ENCODE measurements around the gene NSUN4.
A peak's percentile ranks its signal among the peaks of the same experiment; 100 is the strongest.
"Not testable (repeated sequence)": the region's sequence is repeated elsewhere in the genome, so short reads cannot be mapped to it uniquely, and the experiment has no call there.

NSUN4 gene

DNA sequence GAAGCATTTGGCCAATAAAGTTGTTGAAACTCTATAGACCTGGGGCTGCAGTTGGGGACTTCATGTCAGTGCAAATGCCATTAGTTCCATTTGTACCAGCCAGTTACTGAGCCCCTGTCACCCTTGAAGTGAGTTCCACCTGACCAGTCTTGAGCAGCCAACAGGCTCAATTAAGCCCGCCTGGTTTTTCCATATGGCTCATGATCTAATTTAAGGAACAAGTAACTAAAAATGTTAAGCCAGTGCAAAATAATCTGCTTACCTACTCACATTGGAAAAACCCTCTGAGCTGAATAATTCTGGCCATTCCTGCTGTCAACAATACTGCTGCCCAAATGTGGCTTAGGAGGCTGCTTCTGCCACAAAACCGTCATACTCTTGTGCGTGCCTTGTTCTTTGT, 21.6 kb downstream of the NSUN4 start:
- peaks cover 26 to 61% (median 45%) of the 10 kb centered on the region in 5 donors for H3K36me3 ChIP-seq (ENCODE audit: control insufficient read depth in 5 of 5, insufficient read depth in 5 of 5, low read length in 5 of 5)
- H3K27me3 ChIP-seq (ENCODE audit: control insufficient read depth in 5 of 5, insufficient read depth in 4 of 5, low read length in 5 of 5): no peaks in the 10 kb centered on the region
- no peaks in the 10 kb centered on the region for H3K4me1 ChIP-seq (ENCODE audit: control insufficient read depth in 5 of 5, insufficient read depth in 5 of 5, low read length in 5 of 5)
- H3K4me3 ChIP-seq (ENCODE audit: low read depth in 1 of 5, low read length in 5 of 5): no peak overlapping the region
- H3K9ac ChIP-seq (ENCODE audit: low read length in 5 of 5): peak overlapping the region in 1 of 5 donors; percentile 32
- no peaks in the 10 kb centered on the region for H3K9me3 ChIP-seq (ENCODE audit: control insufficient read depth in 5 of 5, low read length in 5 of 5)
- H3K27ac ChIP-seq (ENCODE audit: low read depth, low read length): no peak overlapping the region

DNA sequence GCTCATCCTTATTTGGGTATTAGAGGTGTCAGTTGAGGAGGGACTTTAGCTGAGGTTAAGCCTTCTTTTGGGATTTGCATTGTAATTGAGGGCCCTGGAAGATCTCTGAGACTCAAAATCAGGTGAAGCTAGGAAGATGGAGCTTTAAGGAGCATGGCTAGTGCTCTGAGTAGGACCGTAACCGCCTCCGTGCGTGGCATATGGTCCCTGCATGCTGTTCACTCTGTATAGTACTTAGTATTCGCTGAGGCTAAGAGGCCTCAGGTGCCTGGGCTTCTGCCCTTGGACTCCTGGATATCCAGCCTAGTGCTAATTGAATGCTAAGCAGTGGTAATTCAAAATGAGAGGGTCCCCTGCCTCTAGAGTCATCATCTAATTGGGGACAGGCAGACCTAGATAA, 22.5 kb downstream of the NSUN4 start:
- Histone ChIP-seq H3K36me3 (ENCODE audit: control insufficient read depth in 5 of 5, insufficient read depth in 5 of 5, low read length in 5 of 5) (peaks cover 23 to 62% (median 42%) of the 10 kb centered on the region in 5 donors), H3K4me3 (ENCODE audit: low read depth in 1 of 5, low read length in 5 of 5) (no peak overlapping the region)

DNA sequence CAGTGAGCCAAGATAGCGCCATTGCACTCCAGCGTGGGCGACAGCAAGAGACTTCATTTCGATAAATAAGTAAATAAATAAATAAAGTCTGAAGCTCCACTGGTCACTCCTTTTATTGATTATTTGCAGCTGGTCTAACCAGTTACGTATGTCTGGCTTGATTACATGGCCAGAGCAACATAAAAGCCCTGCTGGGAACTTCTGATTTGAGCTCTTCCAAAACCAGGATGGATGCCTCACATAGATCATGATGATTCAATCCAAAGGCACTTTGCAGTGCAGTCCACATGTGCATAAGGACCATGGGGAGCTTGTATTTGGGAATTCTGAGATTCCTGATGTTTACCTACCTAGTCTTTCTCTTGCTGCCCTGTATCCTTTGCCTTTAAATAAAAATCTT, 24.0 kb downstream of the NSUN4 start:
- no peak overlapping the region for H3K9ac ChIP-seq (ENCODE audit: low read length in 5 of 5)
- no peak overlapping the region for H3K4me3 ChIP-seq (ENCODE audit: low read depth in 1 of 5, low read length in 5 of 5)
- H3K36me3 ChIP-seq (ENCODE audit: control insufficient read depth in 5 of 5, insufficient read depth in 5 of 5, low read length in 5 of 5): peaks cover 23 to 64% (median 48%) of the 10 kb centered on the region in 5 donors
- peaks cover 0 to 12% (median 9%) of the 10 kb centered on the region in 5 donors for H3K4me1 ChIP-seq (ENCODE audit: control insufficient read depth in 5 of 5, insufficient read depth in 5 of 5, low read length in 5 of 5)
- no peak overlapping the region for H3K27ac ChIP-seq (ENCODE audit: low read depth, low read length)
- no peaks in the 10 kb centered on the region for H3K9me3 ChIP-seq (ENCODE audit: control insufficient read depth in 5 of 5, low read length in 5 of 5)
- no peaks in the 10 kb centered on the region for H3K27me3 ChIP-seq (ENCODE audit: control insufficient read depth in 5 of 5, insufficient read depth in 4 of 5, low read length in 5 of 5)

More for the DNA sequence above, 22.5 kb downstream of the NSUN4 start:
- H3K4me1 ChIP-seq (ENCODE audit: control insufficient read depth in 5 of 5, insufficient read depth in 5 of 5, low read length in 5 of 5): no peaks in the 10 kb centered on the region
- no peak overlapping the region for H3K27ac ChIP-seq (ENCODE audit: low read depth, low read length)
- no peaks in the 10 kb centered on the region for H3K9me3 ChIP-seq (ENCODE audit: control insufficient read depth in 5 of 5, low read length in 5 of 5)
- no peak overlapping the region for H3K9ac ChIP-seq (ENCODE audit: low read length in 5 of 5)
- H3K27me3 ChIP-seq (ENCODE audit: control insufficient read depth in 5 of 5, insufficient read depth in 4 of 5, low read length in 5 of 5): no peaks in the 10 kb centered on the region

DNA sequence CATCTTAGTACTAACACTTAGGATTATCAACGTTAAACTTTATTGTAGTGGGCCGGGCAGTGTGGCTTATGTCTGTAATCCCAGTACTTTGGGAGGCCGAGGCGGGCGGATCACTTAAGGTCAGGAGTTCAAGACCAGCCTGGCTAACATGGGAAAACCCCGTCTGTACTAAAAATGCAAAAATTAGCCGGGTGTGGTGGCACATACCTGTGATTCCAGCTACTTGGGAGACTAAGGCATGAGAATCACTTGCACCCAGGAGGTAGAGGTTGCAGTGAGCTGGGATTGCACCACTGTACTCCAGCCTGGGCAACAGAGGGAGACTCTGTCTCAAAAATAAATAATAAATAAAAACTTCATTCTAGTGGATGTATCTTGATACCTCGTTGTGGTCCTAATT, 25.2 kb downstream of the NSUN4 start:
- H3K36me3 ChIP-seq (ENCODE audit: control insufficient read depth in 5 of 5, insufficient read depth in 5 of 5, low read length in 5 of 5): peaks cover 23 to 58% (median 43%) of the 10 kb centered on the region in 5 donors

DNA sequence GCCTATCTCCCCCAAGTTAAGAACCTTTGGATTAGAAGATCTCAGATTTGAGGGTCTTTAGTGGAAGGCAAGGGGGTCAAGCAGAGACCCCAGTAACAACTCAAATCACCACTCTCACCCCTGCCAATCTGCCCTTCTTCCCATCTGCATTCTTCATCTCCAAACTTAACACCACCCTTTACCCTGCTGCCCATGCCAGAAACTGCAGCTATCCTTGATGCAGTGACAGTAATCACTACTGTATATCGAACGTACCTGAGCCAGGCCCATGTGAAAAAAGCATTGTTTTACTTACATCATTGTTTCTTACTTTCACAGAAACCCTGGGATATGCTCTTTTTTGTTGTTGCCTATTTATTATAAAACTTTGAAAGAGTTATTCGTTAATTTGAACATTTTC, 26.5 kb downstream of the NSUN4 start:
- H3K9me3 ChIP-seq (ENCODE audit: control insufficient read depth in 5 of 5, low read length in 5 of 5): no peaks in the 10 kb centered on the region
- peaks cover 0 to 20% (median 15%) of the 10 kb centered on the region in 5 donors for H3K4me1 ChIP-seq (ENCODE audit: control insufficient read depth in 5 of 5, insufficient read depth in 5 of 5, low read length in 5 of 5)
- H3K4me3 ChIP-seq (ENCODE audit: low read depth in 1 of 5, low read length in 5 of 5): no peak overlapping the region
- H3K9ac ChIP-seq (ENCODE audit: low read length in 5 of 5): peak overlapping the region in 1 of 5 donors; percentile 42
- H3K36me3 ChIP-seq (ENCODE audit: control insufficient read depth in 5 of 5, insufficient read depth in 5 of 5, low read length in 5 of 5): peaks cover 13 to 45% (median 30%) of the 10 kb centered on the region in 5 donors
- no peaks in the 10 kb centered on the region for H3K27me3 ChIP-seq (ENCODE audit: control insufficient read depth in 5 of 5, insufficient read depth in 4 of 5, low read length in 5 of 5)
- no peak overlapping the region for H3K27ac ChIP-seq (ENCODE audit: low read depth, low read length)

More for the DNA sequence above, 25.2 kb downstream of the NSUN4 start:
- H3K9ac ChIP-seq (ENCODE audit: low read length in 5 of 5); H3K27ac ChIP-seq (ENCODE audit: low read depth, low read length); H3K27me3 ChIP-seq (ENCODE audit: control insufficient read depth in 5 of 5, insufficient read depth in 4 of 5, low read length in 5 of 5); H3K4me3 ChIP-seq (ENCODE audit: low read depth in 1 of 5, low read length in 5 of 5); H3K9me3 ChIP-seq (ENCODE audit: control insufficient read depth in 5 of 5, low read length in 5 of 5): not testable (repeated sequence)
- H3K4me1 ChIP-seq (ENCODE audit: control insufficient read depth in 5 of 5, insufficient read depth in 5 of 5, low read length in 5 of 5): peaks cover 0 to 20% (median 15%) of the 10 kb centered on the region in 5 donors

DNA sequence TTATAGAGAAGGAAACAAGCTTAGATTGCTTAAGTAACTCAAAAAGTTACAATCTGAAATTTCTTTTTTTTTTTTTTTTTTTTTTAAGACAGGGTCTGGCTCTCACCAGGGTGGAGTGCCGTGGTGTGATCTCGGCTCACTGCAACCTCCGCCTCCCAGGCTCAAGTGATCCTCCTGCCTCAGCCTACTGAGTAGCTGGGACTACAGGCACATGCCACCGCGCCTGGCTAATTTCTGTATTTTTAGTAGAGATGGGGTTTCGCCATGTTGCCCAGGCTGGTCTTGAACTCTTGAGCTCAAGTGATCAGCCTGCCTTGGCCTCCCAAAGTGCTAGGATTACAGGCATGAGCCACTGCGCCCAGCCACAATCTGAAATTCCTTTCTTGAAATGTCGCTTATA, 27.1 kb downstream of the NSUN4 start:
- Histone ChIP-seq H3K36me3 (ENCODE audit: control insufficient read depth in 5 of 5, insufficient read depth in 5 of 5, low read length in 5 of 5) (peaks cover 8 to 39% (median 24%) of the 10 kb centered on the region in 5 donors), H3K4me1 (ENCODE audit: control insufficient read depth in 5 of 5, insufficient read depth in 5 of 5, low read length in 5 of 5) (peaks cover 0 to 20% (median 15%) of the 10 kb centered on the region in 5 donors), H3K9ac (ENCODE audit: low read length in 5 of 5) (peak overlapping the region in 1 of 5 donors; percentile 42)
- not testable (repeated sequence) for H3K4me3 ChIP-seq (ENCODE audit: low read depth in 1 of 5, low read length in 5 of 5); H3K9me3 ChIP-seq (ENCODE audit: control insufficient read depth in 5 of 5, low read length in 5 of 5); H3K27me3 ChIP-seq (ENCODE audit: control insufficient read depth in 5 of 5, insufficient read depth in 4 of 5, low read length in 5 of 5); H3K27ac ChIP-seq (ENCODE audit: low read depth, low read length)

DNA sequence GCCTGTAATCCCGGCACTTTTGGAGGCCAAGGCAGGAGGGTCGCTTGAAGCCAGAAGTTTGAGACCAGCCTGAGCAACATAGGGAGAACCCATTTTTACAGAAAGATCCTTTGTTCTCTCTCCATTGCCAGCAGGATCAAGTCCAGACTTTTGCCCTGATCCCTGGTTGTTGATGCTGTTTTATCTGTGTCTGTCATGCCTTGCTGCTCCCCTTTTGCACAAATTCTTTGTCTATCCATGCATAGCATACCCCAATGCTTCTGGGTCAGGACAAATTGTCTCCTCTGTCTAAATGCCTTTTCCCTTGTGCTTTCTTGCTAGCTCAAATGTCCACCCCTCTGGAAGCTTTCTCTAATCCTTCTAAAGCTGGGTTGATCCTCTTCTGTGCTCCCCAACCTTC, 28.2 kb downstream of the NSUN4 start:
- peaks cover 0 to 22% (median 19%) of the 10 kb centered on the region in 5 donors for H3K4me1 ChIP-seq (ENCODE audit: control insufficient read depth in 5 of 5, insufficient read depth in 5 of 5, low read length in 5 of 5)
- no peaks in the 10 kb centered on the region for H3K9me3 ChIP-seq (ENCODE audit: control insufficient read depth in 5 of 5, low read length in 5 of 5)
- H3K4me3 ChIP-seq (ENCODE audit: low read depth in 1 of 5, low read length in 5 of 5): peak overlapping the region in 1 of 5 donors; percentile 33
- no peaks in the 10 kb centered on the region for H3K27me3 ChIP-seq (ENCODE audit: control insufficient read depth in 5 of 5, insufficient read depth in 4 of 5, low read length in 5 of 5)
- H3K9ac ChIP-seq (ENCODE audit: low read length in 5 of 5): no peak overlapping the region
- no peak overlapping the region for H3K27ac ChIP-seq (ENCODE audit: low read depth, low read length)
- peaks cover 0 to 30% (median 14%) of the 10 kb centered on the region in 5 donors for H3K36me3 ChIP-seq (ENCODE audit: control insufficient read depth in 5 of 5, insufficient read depth in 5 of 5, low read length in 5 of 5)

DNA sequence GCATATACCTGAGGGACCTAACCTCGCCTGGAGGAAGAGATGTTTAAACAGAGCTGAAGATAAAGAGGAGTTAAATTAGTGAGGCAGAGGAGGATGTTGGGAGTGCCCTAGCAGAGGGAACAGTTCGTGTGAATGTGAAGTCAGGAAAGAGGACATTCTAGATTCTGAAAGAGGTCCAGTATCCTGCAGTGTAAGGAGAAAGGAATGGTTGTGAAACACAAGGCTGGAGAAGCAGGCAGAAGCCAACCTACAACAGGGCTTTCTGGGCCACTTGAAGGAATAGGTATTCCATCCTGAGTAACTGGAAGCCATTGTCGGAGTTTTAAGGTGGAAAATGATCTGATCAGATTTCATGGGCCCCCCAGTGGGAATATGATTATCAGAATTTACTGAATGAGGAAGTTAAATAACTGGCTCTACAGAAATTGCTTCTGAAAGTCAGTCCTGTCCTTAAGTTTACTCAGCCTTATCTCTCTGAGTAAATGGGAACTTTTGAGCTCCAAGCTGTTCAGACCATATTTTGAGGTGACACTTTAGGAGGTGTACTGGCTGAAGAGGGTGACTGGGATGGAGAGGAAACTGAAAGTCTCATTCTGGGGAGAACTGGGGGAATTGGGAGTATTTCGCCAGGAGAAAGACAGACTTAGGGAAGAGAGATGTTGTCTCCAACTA, 29.1 kb downstream of the NSUN4 start:
- H3K4me1 ChIP-seq (ENCODE audit: control insufficient read depth in 5 of 5, insufficient read depth in 5 of 5, low read length in 5 of 5): peaks cover 0 to 22% (median 19%) of the 10 kb centered on the region in 5 donors
- H3K36me3 ChIP-seq (ENCODE audit: control insufficient read depth in 5 of 5, insufficient read depth in 5 of 5, low read length in 5 of 5): peaks cover 0 to 24% (median 14%) of the 10 kb centered on the region in 5 donors
- H3K27me3 ChIP-seq (ENCODE audit: control insufficient read depth in 5 of 5, insufficient read depth in 4 of 5, low read length in 5 of 5): no peaks in the 10 kb centered on the region
- H3K9me3 ChIP-seq (ENCODE audit: control insufficient read depth in 5 of 5, low read length in 5 of 5): no peaks in the 10 kb centered on the region
- H3K4me3 ChIP-seq (ENCODE audit: low read depth in 1 of 5, low read length in 5 of 5): no peak overlapping the region
- H3K9ac ChIP-seq (ENCODE audit: low read length in 5 of 5): peak overlapping the region in 1 of 5 donors; percentile 13
- no peak overlapping the region for H3K27ac ChIP-seq (ENCODE audit: low read depth, low read length)

DNA sequence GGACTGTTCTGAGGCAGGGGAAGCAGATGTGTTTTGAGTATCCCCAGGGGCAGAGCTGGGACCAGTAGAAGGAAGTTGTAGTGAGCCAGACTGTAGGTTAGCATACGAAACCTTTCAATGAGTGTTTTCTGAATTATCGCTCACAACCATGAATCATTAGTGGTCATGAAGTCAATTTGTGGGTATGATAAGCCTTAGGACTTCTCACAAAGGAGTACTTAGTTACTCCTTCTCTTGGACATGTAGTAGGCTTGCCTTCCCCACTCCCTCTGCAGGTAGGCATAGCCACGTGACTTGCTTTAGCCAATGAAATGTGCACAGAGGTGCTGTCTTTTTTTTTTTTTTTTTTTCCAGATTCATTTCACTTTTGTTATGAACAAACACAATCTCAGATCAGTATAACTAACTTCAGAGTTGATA, 29.6 kb downstream of the NSUN4 start:
- Histone ChIP-seq H3K4me1 (ENCODE audit: control insufficient read depth in 5 of 5, insufficient read depth in 5 of 5, low read length in 5 of 5) (peaks cover 0 to 22% (median 19%) of the 10 kb centered on the region in 5 donors), H3K4me3 (ENCODE audit: low read depth in 1 of 5, low read length in 5 of 5) (no peak overlapping the region), H3K27me3 (ENCODE audit: control insufficient read depth in 5 of 5, insufficient read depth in 4 of 5, low read length in 5 of 5) (no peaks in the 10 kb centered on the region), H3K36me3 (ENCODE audit: control insufficient read depth in 5 of 5, insufficient read depth in 5 of 5, low read length in 5 of 5) (peaks cover 0 to 20% (median 14%) of the 10 kb centered on the region in 5 donors), H3K9ac (ENCODE audit: low read length in 5 of 5) (peak overlapping the region in 1 of 5 donors; percentile 13), H3K27ac (ENCODE audit: low read depth, low read length) (no peak overlapping the region), H3K9me3 (ENCODE audit: control insufficient read depth in 5 of 5, low read length in 5 of 5) (no peaks in the 10 kb centered on the region)

DNA sequence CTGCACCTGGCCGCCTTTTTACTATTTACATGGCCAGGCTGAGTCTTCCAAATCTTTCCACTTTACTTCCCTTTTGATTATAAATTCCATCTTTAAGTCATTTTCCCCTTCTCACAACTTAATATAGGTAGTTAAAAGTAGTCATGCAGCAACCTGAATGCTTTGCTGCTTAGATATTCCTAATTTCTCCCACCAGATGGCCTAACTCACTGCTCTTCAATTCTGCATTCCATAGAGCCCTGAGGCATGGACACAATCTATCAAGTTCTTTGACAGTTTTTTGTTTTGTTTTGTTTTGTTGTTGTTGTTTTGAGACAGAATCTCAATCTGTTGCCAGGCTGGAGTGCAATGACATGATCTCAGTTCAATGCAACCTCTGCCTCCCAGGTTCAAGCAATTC, 31.8 kb downstream of the NSUN4 start:
- H3K9me3 ChIP-seq (ENCODE audit: control insufficient read depth in 5 of 5, low read length in 5 of 5): no peaks in the 10 kb centered on the region
- H3K27me3 ChIP-seq (ENCODE audit: control insufficient read depth in 5 of 5, insufficient read depth in 4 of 5, low read length in 5 of 5): no peaks in the 10 kb centered on the region
- no peak overlapping the region for H3K9ac ChIP-seq (ENCODE audit: low read length in 5 of 5)
- peaks cover 0 to 22% (median 19%) of the 10 kb centered on the region in 5 donors for H3K4me1 ChIP-seq (ENCODE audit: control insufficient read depth in 5 of 5, insufficient read depth in 5 of 5, low read length in 5 of 5)
- peaks cover 0 to 13% (median 6%) of the 10 kb centered on the region in 5 donors for H3K36me3 ChIP-seq (ENCODE audit: control insufficient read depth in 5 of 5, insufficient read depth in 5 of 5, low read length in 5 of 5)
- no peak overlapping the region for H3K27ac ChIP-seq (ENCODE audit: low read depth, low read length)
- H3K4me3 ChIP-seq (ENCODE audit: low read depth in 1 of 5, low read length in 5 of 5): no peak overlapping the region

Data from subcutaneous abdominal adipose tissue (tissue), 5 donors.